Right lung (tissue), 10 donors: Measurements from ENCODE around the gene TRIM52. TPM values are rescaled to one million over a fixed set of nuclear protein-coding genes. Genes with fewer than 3 reads are reported as not detected.
"Not testable (repeated sequence)": the region's sequence is repeated elsewhere in the genome, so short reads cannot be mapped to it uniquely, and the experiment has no call there.

Source experiments
- DNase-seq, 2 donors: peaks; one replicate each; pipeline ENCODE4 v3.0.0-alpha.2; 2013
- long read RNA-seq, 8 donors: transcript quantifications; one replicate each; lab custom pipeline, GENCODE V29; 2026
- polyA plus RNA-seq, 5 donors: library from polyadenylated mRNA; unstranded; fragments of 120-200 nt; gene quantifications; one replicate each; pipeline versions ENCODE4 v1.2.1 to v1.2.3, GENCODE V29; 2013; ENCODE audit warnings: inconsistent platforms in 1 of 5, low replicate concordance in 1 of 5; ENCODE audit not compliant: insufficient read length in 5 of 5, insufficient read depth in 1 of 5

Gene TRIM52
- 10 to 100 TPM; 29.2 to 44.6 (median 40.4) TPM for polyA plus RNA-seq
- long read RNA-seq, donor 1, full-length matches to known transcripts: 52 of 52 reads
- long read RNA-seq, donor 1, partial matches to known transcripts: 0 of 52 reads
- long read RNA-seq, donor 1, other reads (novel, unspliced or antisense): 0 of 52 reads
- long read RNA-seq, donor 2, full-length matches to known transcripts: 16 of 16 reads
- long read RNA-seq, donor 2, partial matches to known transcripts: 0 of 16 reads
- long read RNA-seq, donor 2, other reads (novel, unspliced or antisense): 0 of 16 reads
- long read RNA-seq, donor 3, full-length matches to known transcripts: 54 of 54 reads
- long read RNA-seq, donor 3, partial matches to known transcripts: 0 of 54 reads
- long read RNA-seq, donor 3, other reads (novel, unspliced or antisense): 0 of 54 reads
- long read RNA-seq, donor 4, full-length matches to known transcripts: 36 of 36 reads
- long read RNA-seq, donor 4, partial matches to known transcripts: 0 of 36 reads
- long read RNA-seq, donor 4, other reads (novel, unspliced or antisense): 0 of 36 reads
- long read RNA-seq, donor 5, full-length matches to known transcripts: 58 of 58 reads
- long read RNA-seq, donor 5, partial matches to known transcripts: 0 of 58 reads
- long read RNA-seq, donor 5, other reads (novel, unspliced or antisense): 0 of 58 reads
- long read RNA-seq, donor 6, full-length matches to known transcripts: 43 of 43 reads
- long read RNA-seq, donor 6, partial matches to known transcripts: 0 of 43 reads
- long read RNA-seq, donor 6, other reads (novel, unspliced or antisense): 0 of 43 reads
- long read RNA-seq, donor 7, full-length matches to known transcripts: 28 of 28 reads
- long read RNA-seq, donor 7, partial matches to known transcripts: 0 of 28 reads
- long read RNA-seq, donor 7, other reads (novel, unspliced or antisense): 0 of 28 reads
- long read RNA-seq, donor 8, full-length matches to known transcripts: 30 of 63 reads
- long read RNA-seq, donor 8, partial matches to known transcripts: 0 of 63 reads
- long read RNA-seq, donor 8, other reads (novel, unspliced or antisense): 33 of 63 reads

GRCh38 chr5:181260720-181261319, at the start of gene TRIM52:
TRIM52 (minus strand) TSS chr5:181261143; CDS start chr5:181260813, 330 bp downstream.
- peak; percentile 89 to 91 for DNase-seq

- DNase-seq: not testable (repeated sequence)
These were observed 26.4 kb upstream of the TRIM52 start for GRCh38 chr5:181287331-181287730.

DNA sequence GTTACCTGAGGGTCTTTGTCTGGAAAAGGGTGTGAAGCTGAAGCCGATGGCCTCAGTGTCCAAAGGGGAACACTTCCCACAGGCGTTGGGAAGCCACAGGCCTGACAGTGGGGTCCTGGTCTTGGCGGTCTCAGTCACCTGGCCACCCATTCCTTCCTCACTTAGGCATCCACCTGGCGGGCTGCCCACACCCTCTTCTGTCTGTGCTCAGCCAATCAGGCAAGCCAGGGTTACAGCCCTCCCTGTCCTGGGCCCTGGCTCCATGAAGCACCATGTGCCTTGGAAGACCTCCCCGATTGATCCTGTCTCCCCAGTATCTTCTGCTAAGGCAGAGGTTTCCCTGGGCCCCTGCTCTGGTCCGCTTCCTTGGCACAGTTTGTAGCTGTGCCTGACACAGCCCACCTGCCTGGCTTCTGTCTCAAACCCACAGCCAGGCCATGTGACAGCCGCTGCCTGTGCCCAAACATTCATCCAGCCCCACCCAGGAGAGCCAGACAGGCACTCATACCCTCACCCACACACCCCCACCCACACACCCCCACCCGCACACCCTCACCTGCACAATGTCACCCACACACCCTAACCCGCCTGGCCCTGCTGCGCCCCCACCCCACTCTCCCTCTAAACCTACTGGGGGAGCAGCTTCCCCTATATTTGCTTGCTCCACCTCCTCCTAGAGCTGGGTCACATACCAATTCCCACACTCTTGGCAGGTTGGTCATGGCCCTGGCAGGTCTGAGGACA, 25.2 kb upstream of the TRIM52 start:
- DNase-seq: not testable (repeated sequence)

- DNase-seq: not testable (repeated sequence)
These were observed 23.2 kb upstream of the TRIM52 start for GRCh38 chr5:181283841-181284755.

DNA sequence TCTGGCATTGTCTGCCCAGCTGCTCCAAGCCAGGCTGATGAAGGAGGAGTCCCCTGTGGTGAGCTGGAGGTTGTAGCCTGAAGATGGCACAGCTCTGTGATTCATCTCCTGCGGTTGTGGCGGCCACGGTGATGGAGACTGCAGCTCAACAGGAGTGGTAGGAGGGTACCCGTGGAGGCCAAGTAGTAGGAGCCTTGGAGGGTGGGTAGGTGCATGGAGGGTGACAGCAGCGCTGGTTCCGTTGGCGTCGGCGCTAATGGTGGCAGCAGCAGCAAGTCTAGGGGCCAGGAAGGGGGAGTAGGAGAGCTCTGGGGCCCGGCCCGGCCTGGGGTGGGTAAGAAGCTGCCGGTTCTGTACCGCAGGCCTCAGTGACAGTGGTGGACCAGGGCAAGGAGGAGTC, 22.4 kb upstream of the TRIM52 start:
- DNase-seq: no peak

DNA sequence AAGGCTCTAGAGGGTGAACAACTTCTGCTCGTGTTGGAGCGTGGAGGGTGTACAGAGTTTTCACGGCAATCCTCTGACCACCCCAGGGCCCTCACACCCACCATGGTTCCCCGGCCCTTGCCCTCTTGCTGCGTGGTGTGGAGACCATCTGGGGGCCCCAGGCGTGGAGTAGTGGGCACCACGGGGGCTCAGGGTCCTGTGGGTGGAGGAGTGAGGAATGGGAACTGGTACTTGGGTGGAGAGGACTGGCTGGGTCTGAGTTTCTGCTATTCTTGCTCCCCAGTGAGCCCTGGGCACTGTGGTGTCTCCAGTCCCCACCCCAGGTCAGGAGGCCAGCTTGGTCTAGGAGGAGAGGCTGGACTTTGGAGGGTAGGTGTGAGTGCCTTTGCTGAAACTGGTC, 21.9 kb upstream of the TRIM52 start:
- no peak for DNase-seq

- DNase-seq: not testable (repeated sequence)
These were observed 21.5 kb upstream of the TRIM52 start for GRCh38 chr5:181282415-181282814.

- no peak for DNase-seq
These were observed 21.0 kb upstream of the TRIM52 start for GRCh38 chr5:181281984-181282316.

GRCh38 chr5:181281077-181281983, 20.4 kb upstream of the TRIM52 start:
- DNase-seq: no peak

DNA sequence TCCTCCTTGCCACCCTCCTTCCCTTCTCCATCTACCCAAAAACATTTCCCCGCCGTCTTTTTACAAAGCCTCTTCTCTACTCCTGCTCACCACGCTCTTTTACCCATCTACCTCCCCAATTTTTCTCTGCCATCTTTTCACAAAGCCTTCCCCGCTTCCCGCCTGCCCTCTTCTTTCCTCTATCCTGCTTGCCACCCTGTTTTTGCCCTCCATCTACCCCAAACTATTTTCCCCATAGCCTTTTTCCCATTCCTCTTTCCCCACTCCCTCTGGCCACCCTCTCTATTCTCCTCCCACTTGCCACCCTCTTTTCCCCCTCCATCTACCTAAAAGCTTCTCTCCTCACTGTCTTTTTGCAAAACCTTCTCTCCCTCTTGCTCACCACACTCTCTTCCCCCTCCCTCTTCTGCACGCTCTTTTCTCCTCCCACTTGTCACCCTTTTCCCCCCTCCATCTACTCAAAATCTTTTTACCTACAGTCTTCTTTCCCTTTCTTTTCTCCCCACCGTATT, 19.4 kb upstream of the TRIM52 start:
- DNase-seq: no peak

- not testable (repeated sequence) for DNase-seq
These were observed 12.4 kb upstream of the TRIM52 start for GRCh38 chr5:181273433-181273744.

- no peak for DNase-seq
These were observed 10.1 kb upstream of the TRIM52 start for GRCh38 chr5:181271081-181271480.

DNA sequence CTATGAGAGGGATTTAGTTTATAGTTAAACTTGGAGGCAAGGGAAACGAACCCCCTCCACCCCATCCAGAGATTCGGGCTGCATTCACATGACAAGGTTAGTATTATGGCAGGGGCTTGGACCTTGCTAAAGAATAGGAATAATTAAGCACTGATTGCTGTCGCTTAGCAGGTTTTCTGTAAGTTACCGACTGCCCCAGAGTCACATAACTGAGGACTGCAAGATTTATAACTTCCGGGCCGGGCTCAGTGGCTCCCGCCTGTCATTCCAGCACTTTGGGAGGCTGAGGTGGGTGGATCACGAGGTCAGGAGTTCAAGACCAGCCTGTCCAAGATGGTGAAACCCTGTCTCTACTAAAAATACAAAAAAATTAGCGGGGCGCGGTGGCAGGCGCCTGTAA, 7.0 kb upstream of the TRIM52 start:
- not testable (repeated sequence) for DNase-seq

DNA sequence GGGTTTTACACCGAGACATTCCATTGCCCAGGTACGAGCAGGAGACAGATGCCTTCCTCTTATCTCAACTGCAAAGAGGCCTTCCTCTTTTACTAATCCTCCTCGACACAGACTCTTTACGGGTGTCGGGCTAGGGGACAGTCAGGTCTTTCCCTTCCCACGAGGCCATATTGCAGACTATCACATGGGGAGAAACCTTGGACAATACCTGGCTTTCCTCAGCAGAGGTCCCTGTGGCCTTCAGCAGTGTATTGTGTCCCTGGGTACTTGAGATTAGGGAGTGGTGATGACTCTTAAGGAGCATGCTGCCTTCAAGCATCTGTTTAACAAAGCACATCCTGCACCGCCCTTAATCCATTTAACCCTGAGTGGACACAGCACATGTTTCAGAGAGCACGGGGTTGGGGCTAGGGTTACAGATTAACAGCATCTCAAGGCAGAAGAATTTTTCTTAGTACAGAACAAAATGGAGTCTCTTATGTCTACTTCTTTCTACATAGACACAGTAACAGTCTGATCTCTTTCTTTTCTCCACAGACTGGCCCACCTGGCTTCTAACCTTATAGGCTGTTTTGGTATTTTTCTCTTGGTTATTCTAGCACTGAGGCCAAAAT, 6.5 kb upstream of the TRIM52 start:
- DNase-seq: not testable (repeated sequence)

DNA sequence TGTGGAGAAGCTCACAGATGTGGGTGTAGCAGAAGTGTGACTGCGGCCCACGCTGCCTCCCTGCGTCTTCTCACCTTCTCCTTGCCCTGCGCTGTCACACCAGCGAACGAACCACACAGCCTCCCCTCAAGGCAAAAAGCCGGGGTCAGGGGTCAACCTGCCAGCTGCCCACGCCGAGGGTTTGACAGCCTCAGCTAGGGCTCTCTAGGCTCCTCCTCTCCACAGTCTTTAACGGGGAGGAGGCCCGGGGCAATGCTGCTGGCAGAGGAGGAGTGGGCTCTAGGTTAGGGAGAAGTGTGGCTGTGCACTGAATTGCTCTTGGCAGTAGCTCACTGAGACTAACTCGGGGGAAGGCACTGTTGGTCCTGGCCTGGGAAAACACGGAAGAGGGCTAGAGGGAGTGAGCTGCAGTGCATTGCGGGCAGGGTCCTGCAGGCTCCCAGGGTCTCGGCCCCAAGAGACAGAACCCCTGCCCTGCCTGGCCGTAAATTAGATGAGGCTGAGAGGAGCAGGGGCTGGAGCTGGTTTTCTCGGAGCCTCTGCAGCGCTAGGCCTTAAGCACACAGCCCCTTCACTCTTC, 4.2 kb upstream of the TRIM52 start:
- no peak for DNase-seq

DNA sequence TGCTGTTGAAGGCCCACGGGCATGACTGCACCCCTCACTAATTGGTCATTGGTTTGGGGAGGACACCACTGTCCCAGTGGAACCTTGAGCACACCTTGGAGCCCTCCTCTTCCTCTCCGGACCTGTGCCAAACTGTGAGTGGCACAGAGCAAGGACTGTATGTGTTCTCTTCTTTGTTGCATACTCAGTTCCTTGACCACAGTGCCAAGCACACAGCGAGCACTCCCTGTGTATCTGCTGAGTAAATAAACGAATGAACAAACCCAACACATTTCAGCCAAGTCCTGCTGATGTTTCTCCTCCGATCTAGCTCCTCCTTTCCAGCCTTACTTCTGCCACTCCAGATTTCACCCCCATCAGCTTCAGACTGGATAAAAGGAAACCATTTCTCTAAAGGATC, 2.7 kb upstream of the TRIM52 start:
- no peak for DNase-seq

- peak; percentile 68 to 83 for DNase-seq
These were observed 542 bp upstream of the TRIM52 start for GRCh38 chr5:181261320-181262049.
